WTC11 (cell line): ENCODE results near the gene EIF3F. TPM values are rescaled to one million over a fixed set of nuclear protein-coding genes. Genes with fewer than 3 reads are reported as not detected.

Experiments
- ATAC-seq: fragments of 200-7000 bp; cut with Tn5 transposase; 2 replicates; pipeline ENCODE4 v1.10.0; 2021; ENCODE audit warnings: mild to moderate bottlenecking, moderate library complexity
- CTCF ChIA-PET: fragments of 300-600 bp; sonication (Branson Sonifier 250); formaldehyde crosslinking; loops from one replicate; lab custom pipeline; 2021; ENCODE audit warnings: antibody characterized with exemption; lab: Charles Lee
- POLR2A ChIA-PET: fragments of 350-600 bp; sonication (Branson Sonifier 250); formaldehyde crosslinking; loops from one replicate; lab custom pipeline; 2021; ENCODE audit warnings: antibody characterized with exemption; lab: Charles Lee
- DNase-seq: peaks from one replicate; pipeline ENCODE4 v3.0.0; 2021; ENCODE audit warnings: low spot score
- H3K27ac Mint-ChIP-seq: 2 replicates; pipeline ENCODE4 v1.8.0; 2021; ENCODE audit warnings: mixed read lengths
- H3K27me3 Mint-ChIP-seq: 2 replicates; pipeline ENCODE4 v1.8.0; 2021; ENCODE audit warnings: low read depth, mild to moderate bottlenecking, moderate library complexity, mixed read lengths
- H3K36me3 Mint-ChIP-seq: 2 replicates; pipeline ENCODE4 v1.8.0; 2021; ENCODE audit warnings: mixed read lengths
- H3K4me1 Mint-ChIP-seq: 2 replicates; pipeline ENCODE4 v1.8.0; 2022; ENCODE audit warnings: mixed read lengths
- H3K4me3 Mint-ChIP-seq: 2 replicates; pipeline ENCODE4 v1.8.0; 2021; ENCODE audit warnings: mild to moderate bottlenecking, moderate library complexity, mixed read lengths
- H3K9me3 Mint-ChIP-seq: 2 replicates; pipeline ENCODE4 v1.8.0; 2021; ENCODE audit warnings: mixed read lengths
- AR ChIP-seq: fragments of 250-450 bp; sonication (Bioruptor Pico); IDR thresholded peaks from 2 replicates; pipeline ENCODE4 v1.9.0; 2021; ENCODE audit warnings: mild to moderate bottlenecking
- ATF2 ChIP-seq: sonication (generic); formaldehyde crosslinking; IDR thresholded peaks from 2 replicates; pipeline ENCODE4 v1.8.1; 2022; ENCODE audit warnings: low read depth, missing genetic modification reagents, borderline replicate concordance
- ATF6 ChIP-seq: sonication (generic); formaldehyde crosslinking; IDR thresholded peaks from 2 replicates; pipeline ENCODE4 v1.8.1; 2023; ENCODE audit warnings: mild to moderate bottlenecking, missing genetic modification reagents
- CBFB ChIP-seq: sonication (generic); formaldehyde crosslinking; IDR thresholded peaks from 2 replicates; pipeline ENCODE4 v1.8.1; 2022; ENCODE audit warnings: mild to moderate bottlenecking, low read depth, missing genetic modification reagents
- E2F5 ChIP-seq: sonication (generic); formaldehyde crosslinking; IDR thresholded peaks from 2 replicates; pipeline ENCODE4 v1.8.1; 2022; ENCODE audit warnings: mild to moderate bottlenecking, moderate library complexity, missing genetic modification reagents
- ELF4 ChIP-seq: sonication (generic); formaldehyde crosslinking; IDR thresholded peaks from 2 replicates; pipeline ENCODE4 v1.8.1; 2022; ENCODE audit warnings: low read depth, mild to moderate bottlenecking, moderate library complexity, missing genetic modification reagents
- EMX1 ChIP-seq: fragments of 250-450 bp; sonication (Bioruptor Pico); IDR thresholded peaks from 2 replicates; pipeline ENCODE4 v1.8.0; 2021; ENCODE audit warnings: mild to moderate bottlenecking
- ERG ChIP-seq: fragments of 250-450 bp; sonication (Bioruptor Pico); IDR thresholded peaks from 2 replicates; pipeline ENCODE4 v1.8.0; 2021; ENCODE audit warnings: mild to moderate bottlenecking
- GABPB1 ChIP-seq: sonication (generic); formaldehyde crosslinking; IDR thresholded peaks from 2 replicates; pipeline ENCODE4 v1.8.1; 2023; ENCODE audit warnings: mild to moderate bottlenecking, missing genetic modification reagents
- GTF2I ChIP-seq: fragments of 250-450 bp; sonication (Bioruptor Pico); conservative IDR thresholded peaks from 2 replicates; pipeline ENCODE4 v1.4.0; 2021; ENCODE audit warnings: mild to moderate bottlenecking
- HMGA2 ChIP-seq: fragments of 250-450 bp; sonication (Bioruptor Pico); IDR thresholded peaks from 2 replicates; pipeline ENCODE4 v1.4.0; 2021; ENCODE audit warnings: mild to moderate bottlenecking, moderate library complexity
- MXD4 ChIP-seq: fragments of 250-450 bp; sonication (Bioruptor Pico); IDR thresholded peaks from 2 replicates; pipeline ENCODE4 v1.8.0; 2021; ENCODE audit warnings: mild to moderate bottlenecking, moderate library complexity, borderline replicate concordance
- SMAD3 ChIP-seq: sonication (generic); formaldehyde crosslinking; IDR thresholded peaks from 2 replicates; pipeline ENCODE4 v1.8.0; 2022; ENCODE audit warnings: missing genetic modification reagents, mild to moderate bottlenecking, borderline replicate concordance
- SP1 ChIP-seq: sonication (generic); formaldehyde crosslinking; conservative IDR thresholded peaks from 2 replicates; pipeline ENCODE4 v1.8.1; 2022; ENCODE audit warnings: missing genetic modification reagents
- ZBTB21 ChIP-seq: sonication (generic); formaldehyde crosslinking; IDR thresholded peaks from 2 replicates; pipeline ENCODE4 v1.8.1; 2023; ENCODE audit warnings: mild to moderate bottlenecking, missing genetic modification reagents, borderline replicate concordance
- ZBTB43 ChIP-seq: sonication (generic); formaldehyde crosslinking; IDR thresholded peaks from 2 replicates; pipeline ENCODE4 v1.8.1; 2023; ENCODE audit warnings: mild to moderate bottlenecking, missing genetic modification reagents
- ZNF512 ChIP-seq: sonication (generic); formaldehyde crosslinking; IDR thresholded peaks from 2 replicates; pipeline ENCODE4 v1.8.1; 2022; ENCODE audit warnings: missing genetic modification reagents, borderline replicate concordance
- ZNF532 ChIP-seq: fragments of 250-450 bp; sonication (Bioruptor Pico); IDR thresholded peaks from 2 replicates; pipeline ENCODE4 v1.9.0; 2021; ENCODE audit warnings: mild to moderate bottlenecking, borderline replicate concordance
- ZNF671 ChIP-seq: fragments of 250-450 bp; sonication (Bioruptor Pico); IDR thresholded peaks from 2 replicates; pipeline ENCODE4 v1.8.0; 2021; ENCODE audit warnings: mild to moderate bottlenecking
- total RNA-seq: library from RNA; stranded (reverse); gene quantifications from 3 replicates; pipeline ENCODE4 v1.2.3, GENCODE V29; 2021

Gene EIF3F
- total RNA-seq, 1 experiment from 2014 or later, result 356 TPM

- TF ChIP-seq AR (CRISPR knock-in tag) (no peak), CBFB (CRISPR knock-in tag) (no peak), SP1 (no peak), ZNF532 (CRISPR knock-in tag) (no peak), SMAD3 (CRISPR knock-in tag) (no peak), ATF6 (CRISPR knock-in tag) (no peak), EMX1 (no peak), MXD4 (CRISPR knock-in tag) (no peak), HMGA2 (CRISPR knock-in tag) (no peak)
These were observed 20.0 kb upstream of the EIF3F start (continued) for GRCh38 chr11:7967097-7967496.

- ATAC-seq (no peak), DNase-seq (no peak)
- POLR2A ChIA-PET, result interaction anchor here (0.5 to 0.7 kb wide), 2 partner anchors 19 to 59 kb away, joined by 3 read pairs; partner anchors contain the start of gene EIF3F
- peaks cover 12% of the 10 kb centered on the region for H3K9me3 Mint-ChIP-seq
- CTCF ChIA-PET, result interaction anchor here (1.9 kb wide), 1 partner anchor 19 kb away, joined by 10 read pairs; the partner anchor contains the start of gene EIF3F
- no peak overlapping the region for H3K4me3 Mint-ChIP-seq
- H3K27me3 Mint-ChIP-seq, result no peaks in the 10 kb centered on the region; the same call in 1 of the 2 replicates
- H3K4me1 Mint-ChIP-seq, result peaks cover 46% of the 10 kb centered on the region
- H3K27ac Mint-ChIP-seq, result no peak overlapping the region
- peaks cover 6% of the 10 kb centered on the region for H3K36me3 Mint-ChIP-seq
- no peak for TF ChIP-seq ELF4
- no peak for TF ChIP-seq E2F5
- TF ChIP-seq ERG (CRISPR knock-in tag), result no peak
- no peak for TF ChIP-seq GABPB1 (CRISPR knock-in tag)
- TF ChIP-seq ZNF671 (CRISPR knock-in tag), result no peak
- no peak for TF ChIP-seq GTF2I (CRISPR knock-in tag)
- no peak for TF ChIP-seq ZNF512
- no peak for TF ChIP-seq ZBTB21 (CRISPR knock-in tag)
- no peak for TF ChIP-seq ZBTB43 (CRISPR knock-in tag)
- TF ChIP-seq ATF2 (CRISPR knock-in tag), result no peak
These were observed 19.3 kb upstream of the EIF3F start for GRCh38 chr11:7967826-7968225.
